ENCODE results near the gene LANCL2.

DNA sequence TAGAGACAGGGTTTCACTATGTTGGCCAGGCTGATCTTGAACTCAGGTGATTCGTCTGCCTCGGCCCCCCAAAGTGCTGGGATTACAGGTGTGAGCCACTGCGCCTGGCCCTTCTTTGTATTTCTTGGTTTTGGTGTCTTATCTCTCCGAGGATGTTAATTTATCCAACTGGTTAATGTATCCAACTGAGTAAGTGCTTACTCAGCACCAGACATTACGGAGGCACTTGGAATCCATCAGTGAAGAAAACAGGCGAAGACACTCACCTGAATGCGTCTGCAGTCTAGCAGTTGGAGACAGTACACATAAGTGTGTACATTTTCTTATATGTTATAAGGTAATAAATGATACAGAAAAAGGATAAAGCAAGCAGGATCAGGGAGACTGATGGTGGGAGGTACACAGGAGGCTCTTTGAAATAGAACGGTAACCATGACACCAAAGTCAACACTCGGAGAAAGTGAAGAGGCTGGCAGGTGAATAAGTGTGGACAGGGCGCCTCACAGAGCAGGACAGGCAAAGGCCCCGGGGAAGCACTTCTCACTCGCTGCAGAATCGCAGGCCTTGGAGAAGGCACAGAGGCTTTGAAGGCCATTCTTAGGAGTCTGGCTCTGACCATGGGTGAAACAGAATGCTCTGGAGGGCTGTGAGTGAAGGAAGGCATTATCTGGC is 73.1 kb downstream of the LANCL2 start:
- TF ChIP-seq, protein P1, sequence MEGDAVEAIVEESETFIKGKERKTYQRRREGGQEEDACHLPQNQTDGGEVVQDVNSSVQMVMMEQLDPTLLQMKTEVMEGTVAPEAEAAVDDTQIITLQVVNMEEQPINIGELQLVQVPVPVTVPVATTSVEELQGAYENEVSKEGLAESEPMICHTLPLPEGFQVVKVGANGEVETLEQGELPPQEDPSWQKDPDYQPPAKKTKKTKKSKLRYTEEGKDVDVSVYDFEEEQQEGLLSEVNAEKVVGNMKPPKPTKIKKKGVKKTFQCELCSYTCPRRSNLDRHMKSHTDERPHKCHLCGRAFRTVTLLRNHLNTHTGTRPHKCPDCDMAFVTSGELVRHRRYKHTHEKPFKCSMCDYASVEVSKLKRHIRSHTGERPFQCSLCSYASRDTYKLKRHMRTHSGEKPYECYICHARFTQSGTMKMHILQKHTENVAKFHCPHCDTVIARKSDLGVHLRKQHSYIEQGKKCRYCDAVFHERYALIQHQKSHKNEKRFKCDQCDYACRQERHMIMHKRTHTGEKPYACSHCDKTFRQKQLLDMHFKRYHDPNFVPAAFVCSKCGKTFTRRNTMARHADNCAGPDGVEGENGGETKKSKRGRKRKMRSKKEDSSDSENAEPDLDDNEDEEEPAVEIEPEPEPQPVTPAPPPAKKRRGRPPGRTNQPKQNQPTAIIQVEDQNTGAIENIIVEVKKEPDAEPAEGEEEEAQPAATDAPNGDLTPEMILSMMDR (IDR thresholded peaks at IDR 0.05), result no peak
- no peak for TF ChIP-seq POLR2A (IDR thresholded peaks at IDR 0.05)
